ENCODE results near the gene CEBPZ. TPM values are rescaled to one million over a fixed set of nuclear protein-coding genes. Genes with fewer than 3 reads are reported as not detected.

CEBPZ gene
- total RNA-seq (2014; rRNA removed; shearing (Covaris generic)), result 118 and 122 TPM in 2 replicates
- 49.2 and 73.8 TPM in 2 replicates for polyA plus RNA-seq (2015; cell fraction: cytosol; rRNA removed)
- polyA plus RNA-seq (2015; cell fraction: nucleus; rRNA removed), result 102 and 143 TPM in 2 replicates

- in situ Hi-C loops (cut with HindIII; ENCODE audit: low pct_unique_long_range_greater_than_20kb, low sequenced_read_pairs), result no loop called here
- DNase-seq (ENCODE audit: low read depth, low spot score), result peak; percentile 94
Observed at GRCh38 chr2:37231241-37232130, at the start of gene CEBPZ, which contains the start of gene NDUFAF7. Gene CEBPZ, minus strand, starts transcription at chr2:37231596. Its CDS starts 29 bp downstream, at chr2:37231567. Gene NDUFAF7, plus strand, starts transcription at chr2:37231658. Its CDS starts 48 bp downstream, at chr2:37231706.

- DNase-seq (ENCODE audit: low read depth, low spot score), result no peak
- in situ Hi-C loops (cut with HindIII; ENCODE audit: low pct_unique_long_range_greater_than_20kb, low sequenced_read_pairs), result no loop called here
Observed at GRCh38 chr2:37276291-37276690, 44.9 kb upstream of the CEBPZ start.

DNA sequence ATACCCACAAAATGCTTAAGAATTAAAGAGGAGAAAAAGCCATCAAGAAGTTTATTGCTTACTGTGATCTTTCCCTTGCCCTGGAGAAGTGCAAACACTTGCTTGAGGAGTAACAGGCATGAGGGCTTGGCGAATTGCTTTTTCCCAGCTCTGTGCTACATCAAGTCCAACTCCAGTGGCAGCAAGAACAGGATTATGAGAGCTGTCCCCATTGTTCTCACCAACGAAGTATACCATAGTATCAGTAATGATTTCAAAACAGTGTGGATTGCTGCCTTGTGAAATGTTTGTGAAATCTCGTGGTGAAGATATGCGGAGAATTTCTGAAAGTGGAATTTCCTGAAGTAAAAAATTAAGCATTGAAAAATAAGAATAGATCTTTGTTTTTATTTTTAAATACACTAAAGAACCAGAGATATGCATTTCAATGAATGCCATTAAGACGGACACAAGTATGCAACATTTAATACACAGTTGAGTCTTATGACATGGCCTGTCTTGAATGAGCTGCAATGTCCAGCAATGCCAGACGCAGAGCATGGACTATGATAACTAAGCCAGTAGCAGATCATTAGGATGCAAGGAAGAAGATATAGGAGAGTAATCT, 43.1 kb upstream of the CEBPZ start:
- peak; percentile 69 for DNase-seq (ENCODE audit: low read depth, low spot score)
- in situ Hi-C loops (cut with HindIII; ENCODE audit: low pct_unique_long_range_greater_than_20kb, low sequenced_read_pairs), result no loop called here

GRCh38 chr2:37271376-37272067, 40.1 kb upstream of the CEBPZ start:
- DNase-seq (ENCODE audit: low read depth, low spot score), result no peak
- in situ Hi-C loops (cut with HindIII; ENCODE audit: low pct_unique_long_range_greater_than_20kb, low sequenced_read_pairs), result no loop called here

DNA sequence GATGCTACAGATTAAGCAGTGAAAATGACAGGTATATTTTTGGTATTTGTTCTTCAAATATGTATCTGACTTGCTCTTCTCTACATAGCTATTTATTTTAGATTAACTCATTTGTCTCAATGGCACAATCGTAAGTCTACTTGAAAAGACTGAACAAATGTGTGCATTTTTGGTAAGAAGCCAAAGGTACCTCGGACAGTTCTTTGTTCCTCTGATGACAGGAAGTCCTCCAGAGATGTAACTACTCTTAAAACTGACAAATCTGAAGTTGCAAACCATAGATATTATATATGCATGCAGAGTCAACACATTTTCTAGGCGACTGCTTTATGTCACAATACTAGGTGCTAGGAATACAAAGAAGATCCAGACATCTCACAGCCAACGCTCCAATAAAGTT, 36.7 kb upstream of the CEBPZ start:
- in situ Hi-C loops (cut with HindIII; ENCODE audit: low pct_unique_long_range_greater_than_20kb, low sequenced_read_pairs), result no loop called here
- DNase-seq (ENCODE audit: low read depth, low spot score), result no peak

DNA sequence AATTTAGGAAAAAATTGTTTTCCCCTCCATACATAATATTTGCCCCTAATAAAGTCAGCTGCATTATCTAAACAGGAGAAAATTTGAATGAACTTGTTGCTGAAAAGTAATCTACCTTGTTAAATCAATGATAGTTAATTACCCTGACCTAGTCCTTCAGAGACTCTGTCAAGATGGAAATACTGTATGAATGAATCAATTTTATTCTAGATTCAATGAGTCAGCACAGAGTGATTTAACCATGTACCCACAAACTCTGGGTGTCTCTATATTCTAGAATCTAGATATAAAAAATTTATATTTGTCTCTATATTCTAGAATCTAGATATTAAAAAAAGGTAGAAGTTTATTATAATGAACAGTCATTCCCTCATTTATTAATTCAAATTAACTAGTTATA, 36.3 kb upstream of the CEBPZ start:
- DNase-seq (ENCODE audit: low read depth, low spot score), result no peak
- in situ Hi-C loops (cut with HindIII; ENCODE audit: low pct_unique_long_range_greater_than_20kb, low sequenced_read_pairs), result no loop called here

DNA sequence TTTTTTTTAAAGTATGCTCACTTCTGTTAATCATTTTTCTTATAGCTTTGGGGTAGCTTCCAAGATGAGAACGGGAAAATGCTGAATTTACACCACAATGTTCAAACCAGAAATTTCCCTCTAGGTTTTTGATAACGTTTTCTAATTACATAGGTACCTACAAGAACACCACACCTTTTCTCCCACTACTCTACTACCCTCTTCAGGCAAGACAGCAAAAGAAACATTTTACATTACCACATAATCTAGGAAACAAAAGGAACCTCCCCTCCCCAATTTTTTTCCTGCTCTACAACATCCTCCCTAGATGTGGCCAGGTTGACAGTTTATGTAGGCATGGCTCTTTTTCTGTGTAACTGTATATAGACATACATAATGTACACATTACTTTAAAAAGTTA, 32.4 kb upstream of the CEBPZ start:
- in situ Hi-C loops (cut with HindIII; ENCODE audit: low pct_unique_long_range_greater_than_20kb, low sequenced_read_pairs), result no loop called here
- DNase-seq (ENCODE audit: low read depth, low spot score), result no peak

DNA sequence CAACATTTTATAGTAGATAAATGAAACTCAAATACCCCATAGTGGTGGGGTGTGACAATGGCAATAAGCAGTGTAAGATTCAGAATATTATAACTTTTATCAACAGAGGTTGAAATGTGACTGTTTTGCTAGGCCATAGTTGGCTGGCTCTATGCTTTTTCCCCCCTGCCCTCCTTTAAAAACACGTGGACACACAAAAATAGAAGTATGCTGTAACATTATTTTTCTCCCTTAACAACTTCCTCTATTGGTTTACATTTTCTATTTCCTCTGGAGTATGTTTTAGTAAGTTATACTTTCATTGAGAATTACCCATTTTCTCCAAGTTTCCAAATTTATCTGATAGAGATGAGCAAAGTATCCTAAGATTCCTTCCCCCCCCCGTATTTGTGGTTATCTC, 31.1 kb upstream of the CEBPZ start:
- no peak for DNase-seq (ENCODE audit: low read depth, low spot score)
- in situ Hi-C loops (cut with HindIII; ENCODE audit: low pct_unique_long_range_greater_than_20kb, low sequenced_read_pairs), result no loop called here

DNA sequence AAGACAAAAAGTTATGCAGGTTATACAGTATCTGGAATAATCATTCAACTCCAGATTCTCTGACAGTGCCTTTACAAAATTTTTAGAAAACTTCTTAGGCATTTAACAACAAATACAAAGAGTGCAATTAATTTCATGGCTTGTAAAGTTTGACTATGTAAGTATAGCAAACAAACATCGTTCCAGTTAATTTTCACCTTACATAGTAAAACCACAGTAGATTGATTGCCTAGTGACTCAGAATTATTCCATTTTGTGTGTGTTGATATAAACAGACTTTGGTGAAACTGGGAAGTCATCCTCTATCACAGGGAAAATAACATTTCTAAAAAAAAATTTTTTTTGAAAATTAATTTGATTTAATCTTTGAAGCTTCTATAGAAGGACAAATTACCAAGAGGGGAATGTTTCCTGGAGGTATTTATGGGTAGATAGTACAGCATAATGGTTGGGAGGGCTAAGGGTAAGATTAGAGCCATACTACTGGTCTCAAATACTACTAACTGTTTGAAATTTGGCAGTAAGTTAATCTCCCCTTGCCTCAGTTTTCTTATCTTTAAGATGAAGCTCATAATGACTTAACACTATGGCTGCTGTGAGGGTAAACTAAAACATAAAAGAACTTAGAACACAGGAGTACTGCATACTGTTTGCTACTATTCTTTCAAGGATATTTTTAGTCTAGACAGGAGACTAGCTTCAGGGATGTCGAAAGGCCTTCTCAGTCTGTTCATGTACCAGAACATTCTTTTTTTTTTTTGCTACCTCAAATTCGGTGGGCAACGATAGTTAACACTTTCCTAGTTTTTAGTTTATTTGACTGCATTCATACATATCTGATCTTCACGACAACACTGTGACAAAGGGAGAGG, 19.7 kb upstream of the CEBPZ start:
- in situ Hi-C loops (cut with HindIII; ENCODE audit: low pct_unique_long_range_greater_than_20kb, low sequenced_read_pairs), result no loop called here

DNA sequence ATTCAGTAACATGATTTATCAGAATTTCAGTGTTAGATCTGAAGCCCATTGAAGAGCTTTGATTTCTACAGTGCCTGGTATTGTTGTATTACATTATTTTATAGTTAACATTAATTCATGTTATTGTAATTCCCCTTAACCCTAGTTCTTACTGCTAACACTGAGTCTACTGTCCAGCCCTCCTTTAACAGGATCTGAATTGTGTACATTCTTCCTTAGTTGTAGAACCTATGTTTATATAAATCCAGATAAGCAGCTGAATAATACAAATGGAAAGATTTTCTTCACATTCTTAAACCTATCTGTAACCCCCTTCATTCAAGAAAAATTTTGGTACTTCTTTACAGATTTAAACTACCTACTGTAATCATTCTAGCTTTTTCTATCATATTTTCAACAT, 14.8 kb upstream of the CEBPZ start:
- in situ Hi-C loops (cut with HindIII; ENCODE audit: low pct_unique_long_range_greater_than_20kb, low sequenced_read_pairs), result no loop called here
- no peak for DNase-seq (ENCODE audit: low read depth, low spot score)

More for the DNA sequence above, 19.7 kb upstream of the CEBPZ start:
- DNase-seq (ENCODE audit: low read depth, low spot score), result no peak

DNA sequence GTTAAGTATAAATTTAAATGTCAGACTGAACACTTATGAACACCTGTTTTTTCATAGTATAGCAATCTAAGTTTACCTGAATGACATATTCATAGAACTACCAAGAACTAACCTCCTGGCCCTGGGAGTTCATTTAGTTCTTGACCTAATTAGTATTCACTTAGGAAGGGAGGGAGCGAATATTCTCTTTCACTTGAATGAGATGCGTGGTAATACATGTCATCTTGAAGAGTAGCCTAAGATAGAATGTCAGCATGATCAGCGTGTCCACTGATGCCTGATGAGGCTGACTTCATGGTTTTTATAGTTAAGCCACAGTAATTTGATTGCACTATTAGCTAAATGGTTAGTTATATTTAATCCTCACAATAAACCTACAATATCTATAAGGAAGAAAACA, 13.4 kb upstream of the CEBPZ start:
- in situ Hi-C loops (cut with HindIII; ENCODE audit: low pct_unique_long_range_greater_than_20kb, low sequenced_read_pairs), result no loop called here
- no peak for DNase-seq (ENCODE audit: low read depth, low spot score)

GRCh38 chr2:37244017-37244416, 12.6 kb upstream of the CEBPZ start:
- in situ Hi-C loops (cut with HindIII; ENCODE audit: low pct_unique_long_range_greater_than_20kb, low sequenced_read_pairs), result no loop called here
- DNase-seq (ENCODE audit: low read depth, low spot score), result no peak

DNA sequence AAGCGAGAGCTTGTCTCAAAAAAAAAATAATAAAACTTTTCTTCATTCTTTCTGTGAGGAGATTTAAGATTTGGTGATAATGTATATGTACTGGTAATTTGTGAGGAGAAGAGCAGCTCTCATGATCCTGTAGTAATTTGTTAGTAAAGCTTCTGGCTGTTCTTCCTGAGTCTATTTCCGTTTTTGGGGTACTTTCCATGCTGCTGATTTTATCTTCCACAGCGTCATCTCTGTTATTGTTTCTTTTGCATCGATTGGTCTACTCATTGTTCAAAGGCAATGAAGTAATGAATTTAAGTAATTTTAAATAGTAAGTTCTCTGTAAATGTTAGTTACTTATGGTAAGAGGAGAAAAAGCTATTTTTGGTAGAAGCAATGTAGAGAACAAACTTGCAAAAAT, 12.0 kb upstream of the CEBPZ start:
- in situ Hi-C loops (cut with HindIII; ENCODE audit: low pct_unique_long_range_greater_than_20kb, low sequenced_read_pairs), result no loop called here
- no peak for DNase-seq (ENCODE audit: low read depth, low spot score)

GRCh38 chr2:37232131-37232933, 936 bp upstream of the CEBPZ start:
- in situ Hi-C loops (cut with HindIII; ENCODE audit: low pct_unique_long_range_greater_than_20kb, low sequenced_read_pairs), result no loop called here
- no peak for DNase-seq (ENCODE audit: low read depth, low spot score)

DNA sequence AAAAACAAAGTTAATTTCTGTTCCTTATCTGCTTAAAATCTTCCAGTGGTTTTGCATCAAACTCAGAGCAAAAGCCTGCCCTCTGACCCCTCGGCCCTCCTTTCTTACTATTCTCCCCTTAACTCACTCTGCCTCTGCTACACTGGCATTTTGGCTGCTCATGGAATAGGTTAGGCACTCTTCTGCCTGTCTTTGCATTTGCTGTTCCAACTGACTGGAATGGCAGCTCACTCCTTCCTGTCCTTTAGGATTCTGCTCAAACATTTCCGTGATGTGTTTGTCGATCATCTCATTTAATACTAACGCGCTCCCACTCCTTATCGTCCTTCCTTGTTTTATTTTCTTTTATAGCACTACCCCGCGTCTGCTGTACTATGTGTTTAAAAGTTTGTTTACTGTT, 815 bp downstream of the CEBPZ start:
- in situ Hi-C loops (cut with HindIII; ENCODE audit: low pct_unique_long_range_greater_than_20kb, low sequenced_read_pairs), result no loop called here
- DNase-seq (ENCODE audit: low read depth, low spot score), result peak; percentile 43

- DNase-seq (ENCODE audit: low read depth, low spot score), result no peak
- in situ Hi-C loops (cut with HindIII; ENCODE audit: low pct_unique_long_range_greater_than_20kb, low sequenced_read_pairs), result no loop called here
Observed at GRCh38 chr2:37228788-37229187, 2.6 kb downstream of the CEBPZ start.

GRCh38 chr2:37226863-37227262, 4.5 kb downstream of the CEBPZ start:
- peak; percentile 22 for DNase-seq (ENCODE audit: low read depth, low spot score)
- in situ Hi-C loops (cut with HindIII; ENCODE audit: low pct_unique_long_range_greater_than_20kb, low sequenced_read_pairs), result no loop called here
